Stimulated activated CD8-positive, alpha-beta memory T cell treated with anti-CD3 and anti-CD28 coated beads, Interleukin-15, amount 100 ng/mL, for 48 hours (primary cell): ENCODE measurements around the gene COL18A1.
"Not testable (repeated sequence)": the region's sequence is repeated elsewhere in the genome, so short reads cannot be mapped to it uniquely, and the experiment has no call there.

Experiments
- DNase-seq, 2 donors: peaks; one replicate each; pipeline ENCODE4 v3.0.0-alpha.2; 2020; ENCODE audit warnings: low read depth in 2 of 2

The COL18A1 gene

DNA sequence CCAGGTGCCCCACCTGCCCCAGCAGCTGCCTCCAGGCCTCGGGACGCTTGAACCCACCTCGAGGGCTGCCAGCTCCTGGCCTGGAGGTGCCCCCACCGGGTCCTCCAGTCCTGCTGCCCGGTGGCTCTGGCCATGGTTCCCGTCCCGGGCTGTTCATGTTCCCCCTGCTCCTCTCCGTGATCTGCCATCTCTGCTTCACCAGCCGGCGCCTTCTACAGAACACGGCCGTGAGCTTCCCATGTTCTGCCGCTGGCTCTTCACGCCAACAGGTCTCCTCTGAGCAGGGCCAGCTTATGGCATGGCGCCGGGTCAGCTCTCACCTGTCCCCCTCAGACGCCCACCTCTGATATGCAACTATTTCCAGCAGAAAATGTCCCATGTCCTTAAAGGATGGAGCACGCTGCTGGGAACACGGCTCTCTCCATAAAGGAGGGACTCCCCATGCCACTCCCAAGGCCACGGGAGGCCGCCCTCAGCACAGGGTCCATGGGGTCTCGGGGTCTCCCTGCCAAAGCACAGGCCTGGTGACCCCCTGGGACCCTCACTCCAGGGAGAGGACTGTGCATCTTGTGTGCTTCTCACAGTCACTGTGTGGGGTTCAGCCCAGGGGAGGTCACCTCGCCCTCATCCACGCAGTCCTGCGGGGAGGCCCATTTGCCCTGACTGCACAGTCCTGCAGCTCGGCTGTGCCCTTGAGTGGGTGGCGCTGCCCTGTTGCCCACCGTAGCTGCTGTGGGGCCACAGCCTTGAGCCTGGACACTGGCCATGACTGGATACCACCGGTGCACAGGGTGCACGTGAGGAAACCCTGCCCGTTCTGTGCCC lies 36.7 kb downstream of the COL18A1 start:
- no peak for DNase-seq

DNA sequence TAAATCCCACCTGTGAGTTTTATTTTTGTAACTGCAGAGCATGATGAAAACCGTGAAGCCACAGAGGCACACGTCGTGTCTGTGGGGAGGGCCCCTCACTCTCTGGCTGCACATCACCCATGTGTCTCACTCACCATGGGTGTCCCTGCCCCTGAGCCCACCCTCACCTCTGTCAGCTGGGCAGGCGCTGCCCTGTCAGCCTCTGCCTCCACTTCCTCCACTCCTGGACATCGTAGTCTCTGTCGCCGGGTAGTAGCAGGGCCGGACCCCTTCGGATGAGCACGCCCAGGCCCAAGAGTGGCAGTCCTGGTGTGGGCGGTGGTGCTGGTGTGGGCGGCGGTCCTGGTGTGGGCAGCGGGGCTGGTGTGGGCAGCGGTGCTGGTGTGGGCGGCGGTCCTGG lies 37.3 kb downstream of the COL18A1 start:
- no peak for DNase-seq

DNA sequence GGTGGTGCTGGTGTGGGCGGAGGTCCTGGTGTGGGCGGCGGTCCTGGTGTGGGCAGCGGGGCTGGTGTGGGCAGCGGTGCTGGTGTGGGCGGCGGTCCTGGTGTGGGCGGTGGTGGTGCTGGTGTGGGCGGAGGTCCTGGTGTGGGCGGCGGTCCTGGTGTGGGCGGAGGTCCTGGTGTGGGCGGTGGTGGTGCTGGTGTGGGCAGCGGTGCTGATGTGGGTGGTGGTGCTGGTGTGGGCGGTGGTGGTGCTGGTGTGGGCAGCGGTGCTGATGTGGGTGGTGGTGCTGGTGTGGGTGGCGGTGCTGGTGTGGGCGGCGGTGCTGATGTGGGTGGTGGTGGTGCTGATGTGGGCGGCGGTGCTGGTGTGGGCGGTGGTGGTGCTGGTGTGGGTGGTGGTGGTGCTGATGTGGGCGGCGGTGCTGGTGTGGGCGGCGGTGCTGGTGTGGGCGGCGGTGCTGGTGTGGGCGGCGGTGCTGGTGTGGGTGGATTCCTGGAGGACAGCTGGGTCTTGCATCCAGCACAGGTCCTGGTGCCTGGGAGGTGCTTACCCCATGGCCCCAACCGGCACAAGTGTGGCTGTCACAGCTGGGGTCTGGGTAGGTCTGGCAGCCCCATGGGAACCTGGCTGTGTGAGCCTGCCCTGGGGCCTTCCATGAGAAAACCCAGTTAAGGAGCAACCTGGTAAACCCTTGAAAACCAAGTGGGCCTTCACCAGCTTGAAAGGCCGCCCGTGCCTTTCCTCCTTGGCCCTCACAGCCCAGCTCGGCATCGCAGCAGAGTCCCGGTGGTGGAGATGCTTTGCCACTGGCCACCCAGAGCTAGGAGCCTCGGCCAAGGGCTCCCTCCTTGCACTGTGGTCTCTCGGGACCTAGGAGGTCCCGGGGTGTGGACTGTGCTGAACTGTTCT lies 38.0 kb downstream of the COL18A1 start:
- not testable (repeated sequence) for DNase-seq

DNA sequence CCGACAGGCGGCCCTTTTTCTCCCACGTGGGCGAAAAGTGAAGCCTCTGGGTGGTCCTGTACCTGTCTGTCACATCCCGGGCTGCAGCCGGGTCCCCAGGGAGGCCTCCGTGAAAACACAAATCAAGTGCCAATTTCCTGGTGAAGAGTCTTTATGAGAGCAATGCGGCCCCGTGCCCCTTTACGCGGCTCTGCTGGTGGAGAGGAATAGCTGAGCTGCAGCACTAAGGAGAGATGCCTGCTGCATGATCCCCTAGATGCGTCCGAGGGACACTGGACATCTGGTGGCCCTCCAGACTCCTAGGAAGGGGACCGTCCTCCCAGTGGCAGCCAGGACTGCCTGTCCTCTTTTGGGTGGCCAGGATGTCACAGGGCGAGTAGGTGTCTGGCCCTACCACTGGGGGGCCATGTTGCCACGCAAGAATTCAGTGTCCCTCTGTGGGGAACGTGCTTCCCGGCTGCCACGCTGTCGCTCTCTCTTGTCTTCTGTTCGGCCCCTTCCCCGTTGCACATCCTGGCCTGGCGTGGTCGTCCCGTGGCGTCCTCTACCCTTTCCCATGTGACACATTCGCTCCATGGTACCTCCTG lies 38.7 kb downstream of the COL18A1 start:
- DNase-seq = no peak

DNA sequence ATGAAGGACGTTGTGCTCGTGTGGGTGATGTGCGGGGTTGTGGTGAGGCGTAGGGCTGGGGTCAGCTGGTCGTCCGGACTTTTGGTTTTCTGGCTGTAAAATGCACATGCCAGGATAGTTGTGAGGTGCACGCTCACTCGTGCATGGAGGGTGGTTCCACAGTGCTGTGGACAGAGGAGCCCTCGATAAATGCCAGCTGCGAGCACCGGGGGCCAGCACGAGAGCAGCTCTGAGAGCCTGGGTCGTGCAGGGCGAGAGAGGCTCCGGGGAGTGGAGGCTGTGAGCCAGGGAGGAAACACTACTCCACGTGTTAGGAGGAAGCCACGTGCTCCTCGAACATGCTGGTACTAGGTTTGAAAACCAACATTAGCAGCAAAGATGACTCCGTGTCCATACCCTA lies 39.4 kb downstream of the COL18A1 start:
- DNase-seq = no peak

DNA sequence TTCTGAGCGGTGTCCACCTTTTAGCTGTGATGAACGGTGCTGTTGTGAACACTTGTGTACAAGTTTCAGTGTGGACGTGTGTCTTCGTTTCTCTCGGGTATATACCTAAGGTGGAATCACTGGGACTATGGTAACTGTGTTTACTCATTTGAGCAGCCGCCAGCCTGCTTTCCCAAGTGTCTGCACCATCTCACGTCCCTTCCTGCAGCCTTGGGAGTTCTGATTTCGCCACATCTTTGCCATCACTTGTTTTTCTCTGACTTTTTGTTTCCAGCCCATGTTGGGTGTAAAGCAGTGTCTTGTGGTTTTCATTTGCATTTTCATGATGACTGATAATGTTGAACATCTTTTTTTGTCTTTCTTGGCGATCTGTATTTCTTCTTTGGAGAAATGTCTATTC lies 40.4 kb downstream of the COL18A1 start:
- DNase-seq = no peak

DNA sequence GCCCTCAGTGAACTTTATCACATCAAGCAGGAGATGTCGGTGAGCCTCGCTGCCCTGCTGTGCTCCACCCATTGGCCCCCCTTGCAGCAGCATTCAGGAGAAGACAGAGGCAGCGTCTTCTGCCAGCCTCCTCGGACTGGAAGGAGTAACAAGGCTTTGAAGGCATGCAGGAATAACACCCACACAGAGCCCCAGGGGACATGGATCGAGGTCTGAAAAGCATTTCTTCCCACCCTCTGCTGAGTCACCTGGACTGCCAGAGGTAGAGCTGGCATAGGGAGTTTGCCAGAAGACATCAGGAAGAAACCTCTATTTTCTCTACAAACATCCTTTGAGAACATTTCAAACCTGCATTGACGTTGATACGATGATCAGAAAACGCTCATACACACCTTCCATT lies 42.9 kb downstream of the COL18A1 start:
- no peak for DNase-seq

DNA sequence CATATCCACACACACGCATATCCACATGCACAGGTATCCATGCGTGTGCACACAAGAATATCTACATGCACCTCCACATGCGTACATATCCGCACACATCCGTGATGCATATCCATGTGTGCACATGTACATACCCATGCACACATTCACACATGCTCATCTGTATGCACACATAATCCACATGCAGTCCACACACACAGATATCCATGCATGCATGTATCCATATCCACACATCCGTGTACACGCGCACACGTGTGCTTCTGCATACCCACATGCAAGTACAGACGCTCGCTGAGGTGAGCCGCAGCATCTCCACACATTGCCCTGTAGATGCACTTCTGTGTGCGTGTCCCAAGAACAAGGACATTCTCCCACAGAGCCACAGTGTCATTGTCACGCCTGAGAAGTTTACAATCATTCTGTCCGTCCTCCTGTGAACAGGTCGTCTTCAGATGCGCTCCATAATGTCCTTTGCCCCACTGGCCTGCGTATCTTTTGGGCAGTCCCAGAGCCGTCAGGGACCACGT lies 43.4 kb downstream of the COL18A1 start:
- DNase-seq = no peak

DNA sequence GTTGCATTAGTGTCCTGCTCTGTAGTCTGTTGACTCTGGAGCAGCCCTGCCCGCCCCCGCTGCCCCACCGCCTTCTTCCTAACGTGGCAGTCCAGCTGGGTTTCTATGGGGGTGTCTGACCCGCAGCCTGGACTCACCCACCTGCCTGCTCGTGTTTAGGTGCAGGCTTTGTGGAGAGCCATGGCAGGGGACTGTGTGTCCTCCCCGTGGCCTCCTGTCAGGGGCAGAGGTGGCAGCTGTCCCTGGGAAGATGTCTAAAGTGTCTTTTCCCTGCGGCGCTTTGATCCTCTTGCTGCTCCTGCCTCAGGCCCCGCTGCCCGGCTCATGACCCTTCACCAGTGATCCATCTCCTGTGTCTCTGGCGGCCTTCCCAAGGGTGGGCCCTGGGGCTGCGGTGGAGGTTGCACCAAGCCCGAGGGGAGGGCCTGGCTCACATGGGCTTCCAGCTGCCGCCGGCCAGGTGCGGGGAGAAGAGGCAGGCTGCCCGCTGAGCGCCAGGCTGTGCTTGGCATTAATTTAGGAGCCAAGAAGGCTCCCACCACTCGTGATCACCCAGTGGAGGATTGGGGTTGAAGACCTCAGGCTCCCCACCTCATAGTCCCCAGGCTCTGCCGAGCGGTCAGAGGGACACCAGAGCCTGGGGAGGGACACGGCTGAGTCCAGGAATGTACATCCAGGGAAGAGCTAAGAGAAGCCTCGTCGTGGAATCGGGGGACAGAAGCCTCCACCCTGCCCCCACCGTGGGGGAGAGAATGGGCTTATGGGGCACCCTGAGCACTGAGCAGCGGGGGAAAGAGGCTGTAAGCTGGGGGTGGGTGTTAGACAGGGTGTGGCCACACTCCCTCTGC lies 44.1 kb downstream of the COL18A1 start:
- no peak for DNase-seq

DNA sequence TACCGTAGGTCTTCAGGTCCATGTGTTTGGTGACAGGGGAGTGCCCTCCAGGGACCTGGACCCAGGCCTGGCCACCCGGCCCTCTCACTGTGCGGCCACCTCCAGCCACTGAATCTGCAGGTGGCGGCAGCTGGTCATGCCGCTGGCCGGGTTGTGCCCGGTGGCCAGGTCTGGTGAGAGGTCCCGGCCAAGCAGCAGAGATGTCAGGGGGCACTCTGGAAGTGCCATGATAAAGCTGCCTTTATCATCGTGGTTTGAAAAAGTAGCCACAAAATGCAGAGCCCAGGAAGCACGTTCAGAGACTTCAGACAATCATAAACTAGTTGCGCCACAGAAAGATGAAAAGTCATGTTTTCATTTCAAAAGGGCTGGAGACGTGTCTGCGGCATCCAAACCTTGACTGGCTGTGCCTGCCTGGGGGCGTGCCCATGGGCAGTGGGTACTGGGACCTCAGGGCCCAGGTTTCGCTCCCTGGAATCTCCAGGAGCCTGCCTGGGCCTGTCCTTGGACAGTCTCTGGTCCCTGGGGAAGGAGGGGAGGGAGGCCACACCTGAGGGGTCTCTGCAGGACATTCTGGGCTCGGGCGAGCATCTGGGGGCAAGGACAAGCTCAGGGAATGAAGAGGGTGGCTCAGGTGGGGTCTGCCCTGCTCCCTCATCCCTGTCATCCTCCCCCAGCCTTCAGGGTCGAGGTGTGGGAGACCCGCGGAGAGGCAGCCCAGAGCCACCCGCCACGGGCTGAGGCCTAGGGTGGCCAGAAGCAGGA lies 44.9 kb downstream of the COL18A1 start:
- DNase-seq = no peak

DNA sequence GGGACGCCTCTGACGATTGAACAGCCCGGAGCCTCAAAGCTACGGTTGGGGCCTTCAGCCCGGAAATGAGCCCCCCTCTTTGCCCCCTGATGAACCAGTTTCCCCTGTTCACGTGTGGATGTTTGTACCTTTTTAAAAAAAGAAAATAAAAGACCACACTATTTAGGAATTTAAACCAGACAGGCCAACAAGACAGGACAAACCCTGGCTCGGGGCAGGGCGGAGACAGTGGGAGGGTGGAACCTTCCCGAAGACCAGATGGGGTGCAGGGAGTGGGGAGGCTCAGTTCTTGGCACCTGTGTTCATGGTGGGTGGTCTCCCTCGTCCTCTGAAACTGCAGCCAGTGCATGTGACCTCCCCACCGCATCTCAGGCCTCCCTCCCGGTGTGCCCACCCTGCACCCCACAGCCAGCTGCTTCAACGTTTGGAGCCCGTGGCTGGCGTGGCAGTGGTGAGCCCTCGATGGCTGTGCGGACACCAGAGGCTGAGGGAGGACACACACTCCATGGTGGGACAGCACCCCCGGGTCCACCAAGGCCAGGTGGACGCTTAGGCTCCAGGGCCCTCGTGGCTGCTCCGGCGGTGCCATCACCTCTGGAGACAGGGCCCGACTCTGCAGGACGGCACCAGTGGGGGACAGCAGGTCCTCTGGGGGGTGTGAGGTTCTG lies 45.6 kb downstream of the COL18A1 start:
- no peak for DNase-seq

DNA sequence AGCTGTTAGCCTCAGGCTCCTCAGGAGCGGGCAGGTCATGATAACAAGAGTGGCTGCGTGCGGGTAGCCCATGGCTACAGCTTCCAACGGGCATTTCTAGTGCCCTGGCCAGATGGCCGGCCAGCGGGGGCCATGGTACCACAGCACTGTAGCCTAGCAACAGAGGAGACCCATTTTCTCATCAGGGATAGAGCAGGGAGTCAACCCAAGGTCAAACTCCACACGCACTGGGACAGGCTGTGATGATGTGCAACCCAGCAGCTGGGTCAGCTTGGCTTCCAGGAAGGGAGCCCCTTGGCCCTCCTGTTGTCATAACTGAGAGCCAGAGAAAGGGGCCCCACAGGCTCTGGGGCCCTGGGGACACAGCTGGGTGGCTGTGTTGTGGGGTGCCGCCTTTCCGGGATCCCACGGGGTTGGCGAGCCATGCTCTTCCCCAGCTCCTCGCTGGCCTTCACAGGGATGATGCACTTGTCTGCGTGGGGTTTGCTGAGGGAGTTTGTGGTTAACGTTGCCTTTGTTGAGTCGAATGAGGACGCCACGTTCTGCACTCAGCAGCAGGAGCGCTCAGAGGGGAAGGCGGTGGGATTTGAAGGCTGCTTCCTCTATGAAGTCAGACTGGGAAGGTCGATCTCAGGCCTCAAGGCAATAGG lies 46.3 kb downstream of the COL18A1 start:
- DNase-seq = no peak

DNA sequence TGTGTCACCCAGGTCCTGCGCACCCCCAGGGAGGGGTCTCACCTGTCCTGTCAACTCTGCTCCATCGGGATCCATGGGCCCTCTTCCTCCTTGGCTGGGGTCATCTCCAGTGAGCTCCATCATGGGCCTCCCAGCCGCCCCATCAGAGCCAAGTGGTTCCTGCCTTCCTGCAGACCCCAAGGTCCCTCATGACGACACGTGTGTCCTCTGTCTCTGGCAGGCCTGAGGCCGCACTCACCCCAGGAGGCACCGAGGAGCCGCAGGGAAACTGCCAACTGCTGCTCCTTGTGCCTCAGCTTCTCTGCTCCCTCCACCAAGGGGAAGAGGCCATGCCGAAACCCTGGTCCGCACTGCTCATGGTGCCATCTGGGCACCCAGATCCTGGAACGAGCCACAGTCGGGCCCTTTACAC lies 46.8 kb downstream of the COL18A1 start:
- DNase-seq = no peak

DNA sequence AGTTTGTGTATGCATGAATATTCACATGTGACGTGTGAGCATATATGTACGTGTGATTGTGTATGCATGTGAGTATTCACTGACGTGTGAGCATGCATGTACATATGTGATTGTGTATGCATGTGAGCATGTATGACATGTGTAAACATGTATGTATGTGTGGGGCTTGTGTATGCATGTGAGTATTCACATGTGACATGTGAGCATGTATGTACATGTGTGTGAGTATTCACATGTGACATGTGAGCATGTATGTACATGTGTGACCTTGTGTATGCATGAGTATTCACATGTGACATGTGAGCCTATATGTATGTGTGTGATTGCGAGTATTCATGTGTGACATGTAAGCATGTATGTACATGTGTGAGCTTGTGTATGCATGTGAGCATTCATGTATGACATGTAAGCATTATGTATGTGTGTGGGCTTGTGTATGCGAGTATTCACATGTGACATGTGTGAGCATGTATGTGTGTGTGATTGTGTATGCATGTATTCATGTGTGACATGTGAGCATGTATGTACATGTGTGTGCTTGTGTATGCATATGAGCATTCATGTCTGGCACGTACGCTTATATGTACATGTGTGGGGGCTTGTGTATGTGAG lies 47.8 kb downstream of the COL18A1 start:
- no peak for DNase-seq

DNA sequence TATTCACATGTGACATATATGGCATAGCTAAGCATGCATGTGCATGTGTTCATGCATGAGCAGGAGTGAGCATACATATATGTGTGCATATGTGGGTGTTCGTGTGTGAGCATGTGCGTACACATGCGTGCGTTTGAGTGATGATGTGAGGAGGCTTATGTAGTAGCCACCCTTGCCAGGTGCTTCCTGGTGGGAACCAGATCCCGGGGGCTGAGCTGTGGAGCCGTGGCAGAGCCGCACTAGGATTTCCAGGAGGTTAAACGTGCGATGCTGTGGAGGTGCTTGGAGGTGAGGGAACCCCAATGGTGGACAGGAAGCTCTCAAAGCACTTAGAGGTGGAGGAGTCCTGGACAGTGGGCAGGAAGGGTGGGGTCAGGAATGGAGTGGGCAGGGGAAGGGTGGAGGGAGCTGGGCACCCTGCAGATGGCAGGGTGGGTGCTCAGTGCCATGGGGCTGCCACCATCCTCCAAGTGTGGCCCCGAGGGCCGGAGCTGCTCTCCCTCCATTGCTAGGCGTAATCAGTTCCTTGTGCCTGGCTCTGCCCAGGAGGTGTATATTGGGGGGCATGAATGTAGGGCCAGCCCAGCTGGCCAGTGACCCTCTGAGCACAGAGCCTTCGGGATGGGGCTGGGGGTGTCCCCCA lies 48.5 kb downstream of the COL18A1 start:
- no peak for DNase-seq

DNA sequence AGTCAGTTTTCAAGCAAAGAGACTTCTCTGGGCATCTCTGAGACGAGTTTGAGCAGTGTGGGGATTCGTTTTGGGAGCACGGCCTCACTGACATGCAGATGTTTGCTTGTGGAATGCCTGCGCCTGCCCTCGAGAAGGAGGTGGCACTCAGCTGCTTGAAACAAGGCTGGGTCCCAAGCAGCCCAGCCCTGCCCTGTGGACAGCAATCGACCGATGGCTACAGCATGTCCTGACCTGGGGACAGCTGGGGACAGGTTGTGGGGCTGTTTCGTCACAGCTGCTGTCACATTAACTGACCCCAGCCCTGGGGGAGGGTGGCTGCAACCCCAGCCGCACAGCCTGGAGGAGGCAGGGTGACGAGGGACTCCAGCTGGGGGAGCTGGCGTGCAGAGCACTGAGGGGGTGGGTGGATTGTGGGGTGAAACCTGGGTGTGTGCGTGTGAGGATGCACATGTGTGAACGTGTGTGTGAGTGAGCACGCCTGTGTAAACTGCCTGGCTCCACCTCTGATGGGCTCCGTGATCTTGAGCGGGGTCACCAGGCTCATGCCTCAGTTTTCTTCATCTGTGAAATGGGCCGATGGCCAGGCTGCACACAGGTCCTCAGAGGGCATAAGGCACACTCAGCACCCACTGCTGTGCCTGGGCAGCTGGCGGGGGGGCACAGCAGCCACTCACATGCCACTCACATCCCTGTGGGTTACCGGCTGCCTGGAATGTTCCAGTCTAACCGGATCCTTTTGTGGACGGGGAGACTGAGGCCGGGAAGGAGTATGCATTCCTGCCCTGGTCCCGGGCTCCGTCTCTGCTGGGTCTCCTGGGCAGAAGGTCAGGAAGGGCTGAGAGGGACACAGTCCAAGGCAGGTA lies 49.3 kb downstream of the COL18A1 start:
- no peak for DNase-seq

DNA sequence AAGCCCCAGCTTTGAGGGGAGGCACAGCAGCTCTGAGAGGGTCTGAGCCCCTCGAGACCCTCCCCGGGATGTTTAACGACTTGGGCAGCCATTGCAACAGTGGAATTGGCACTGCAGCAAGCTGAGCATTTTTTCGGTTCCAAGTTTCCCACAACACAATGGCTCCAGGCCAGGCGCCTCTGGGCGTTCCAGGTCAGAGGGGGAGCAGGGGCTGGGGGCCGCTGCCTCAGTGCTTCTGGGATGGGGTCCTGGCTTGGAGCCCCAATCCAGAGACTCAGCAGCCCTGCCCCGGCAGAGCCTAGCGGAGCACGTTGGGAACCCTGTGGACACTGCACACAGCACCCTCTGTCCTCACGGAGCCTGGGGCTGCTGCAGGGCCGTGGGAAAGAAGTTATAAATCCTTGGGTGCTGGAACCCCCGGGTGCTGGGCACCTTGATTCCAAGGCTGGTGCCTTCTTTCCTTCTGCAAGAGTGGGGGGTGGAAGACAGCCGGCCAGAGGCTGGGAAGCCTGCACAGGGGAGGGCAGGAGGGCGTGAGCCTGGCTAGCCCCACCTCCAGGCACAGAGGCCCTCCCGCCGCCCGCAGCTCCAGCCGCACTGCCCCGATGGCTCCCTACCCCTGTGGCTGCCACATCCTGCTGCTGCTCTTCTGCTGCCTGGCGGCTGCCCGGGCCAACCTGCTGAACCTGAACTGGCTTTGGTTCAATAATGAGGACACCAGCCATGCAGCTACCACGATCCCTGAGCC lies 50.1 kb downstream of the COL18A1 start:
- no peak for DNase-seq
